ENCODE results near the gene PSMD8. TPM values are rescaled to one million over a fixed set of nuclear protein-coding genes. Genes with fewer than 3 reads are reported as not detected.

The PSMD8 gene
- total RNA-seq, 2 donors from 2014 or later: 216 to 290 TPM

- no peak for ATAC-seq
- DNase-seq: no peak
- intact Hi-C loops (cut with DNase I): no loop called here
Observed at GRCh38 chr19:38385057-38385803, 10.9 kb downstream of the PSMD8 start.

GRCh38 chr19:38385804-38386257 lies 11.5 kb downstream of the PSMD8 start:
- ATAC-seq: no peak
- intact Hi-C loops (cut with DNase I): no loop called here
- no peak for DNase-seq

GRCh38 chr19:38386300-38386970 lies 12.1 kb downstream of the PSMD8 start:
- DNase-seq: no peak
- intact Hi-C loops (cut with DNase I): no loop called here

GRCh38 chr19:38386971-38387549 lies 12.7 kb downstream of the PSMD8 start:
- ATAC-seq (peak in 1 of 2 donors; percentile 0), DNase-seq (peak; percentile 50)
- intact Hi-C loops (cut with DNase I): no loop called here

More at GRCh38 chr19:38386300-38386970, 12.1 kb downstream of the PSMD8 start:
- ATAC-seq: no peak

GRCh38 chr19:38387550-38388348 lies 13.4 kb downstream of the PSMD8 start, which contains the start of gene GGN:
GGN (minus strand) TSS chr19:38388034; CDS start chr19:38387261, 773 bp downstream.
- intact Hi-C loops (cut with DNase I): no loop called here
- ATAC-seq (peak; percentile 75 to 78), DNase-seq (peak; percentile 82)

GRCh38 chr19:38388349-38389100 lies 14.2 kb downstream of the PSMD8 start, which contains the start of gene SPRED3:
SPRED3 (plus strand) TSS chr19:38388697; CDS start chr19:38390303, 1,606 bp downstream.
- ATAC-seq: peak; percentile 18 to 32
- DNase-seq: peak; percentile 40
- intact Hi-C loops (cut with DNase I): no loop called here

GRCh38 chr19:38389101-38389925 lies 14.9 kb downstream of the PSMD8 start:
- ATAC-seq (no peak), DNase-seq (peak; percentile 55)
- intact Hi-C loops (cut with DNase I): no loop called here

GRCh38 chr19:38389957-38390924 lies 15.9 kb downstream of the PSMD8 start:
- intact Hi-C loops (cut with DNase I): no loop called here
- ATAC-seq: no peak
- DNase-seq: no peak

GRCh38 chr19:38391911-38392464 lies 17.6 kb downstream of the PSMD8 start:
- DNase-seq (no peak), ATAC-seq (no peak)
- intact Hi-C loops (cut with DNase I): no loop called here

GRCh38 chr19:38392707-38393308 lies 18.4 kb downstream of the PSMD8 start:
- ATAC-seq (no peak), DNase-seq (no peak)
- intact Hi-C loops (cut with DNase I): no loop called here

GRCh38 chr19:38394488-38394887 lies 20.1 kb downstream of the PSMD8 start:
- intact Hi-C loops (cut with DNase I): no loop called here
- ATAC-seq (peak in 1 of 2 donors; percentile 23), DNase-seq (peak; percentile 51)

GRCh38 chr19:38395381-38396114 lies 21.2 kb downstream of the PSMD8 start:
- DNase-seq (no peak), ATAC-seq (peak in 1 of 2 donors; percentile 25)
- intact Hi-C loops (cut with DNase I): no loop called here

GRCh38 chr19:38399081-38399480 lies 24.7 kb downstream of the PSMD8 start:
- intact Hi-C loops (cut with DNase I): no loop called here
- ATAC-seq: no peak
- DNase-seq: no peak

- intact Hi-C loops (cut with DNase I): no loop called here
- ATAC-seq (no peak), DNase-seq (no peak)
Observed at GRCh38 chr19:38399537-38399936, 25.2 kb downstream of the PSMD8 start.

GRCh38 chr19:38400361-38400760 lies 26.0 kb downstream of the PSMD8 start:
- intact Hi-C loops (cut with DNase I): loop anchor here (10.0 kb wide), 1 partner anchor 214 kb away; the partner anchor contains the start of genes EIF3K (in 2 of the 2) and MAP4K1 (in 2 of the 2)
- no peak for ATAC-seq
- no peak for DNase-seq

Measured in left cardiac atrium (tissue), 4 donors.